OCI-LY1 (cell line): ENCODE measurements around the gene PRRC2A.

Source experiments
- H2AFZ ChIP-seq: fragments of 200-600 bp; sonication (generic), shearing (Covaris generic); 2 replicates; pipeline ENCODE4 v1.6.0; 2014; ENCODE audit warnings: antibody characterized with exemption, mild to moderate bottlenecking, low read length
- H3F3A ChIP-seq: fragments of 200-600 bp; sonication (generic), shearing (Covaris generic); 2 replicates; pipeline ENCODE4 v1.6.0; 2014; ENCODE audit warnings: mild to moderate bottlenecking, antibody characterized with exemption, low read length, moderate library complexity; ENCODE audit not compliant: insufficient read depth
- H3K27ac ChIP-seq: fragments of 200-600 bp; sonication (generic); 2 replicates; pipeline ENCODE4 v1.5.1; 2014; ENCODE audit warnings: low read length, mixed run types, mild to moderate bottlenecking, low read depth; ENCODE audit not compliant: poor library complexity, severe bottlenecking
- H3K27me3 ChIP-seq: fragments of 200-600 bp; sonication (generic); 2 replicates; pipeline ENCODE4 v1.6.0; 2014; ENCODE audit warnings: antibody characterized with exemption, mild to moderate bottlenecking, low read length, moderate library complexity; ENCODE audit not compliant: insufficient read depth
- H3K36me3 ChIP-seq: fragments of 200-600 bp; sonication (generic); 2 replicates; pipeline ENCODE4 v1.6.1; 2014; ENCODE audit warnings: mild to moderate bottlenecking, antibody characterized with exemption, low read length, moderate library complexity, mixed read lengths; ENCODE audit not compliant: insufficient read depth
- H3K4me1 ChIP-seq: fragments of 200-600 bp; sonication (generic); 2 replicates; pipeline ENCODE4 v1.5.1; 2014; ENCODE audit warnings: mild to moderate bottlenecking, low read length, moderate library complexity; ENCODE audit not compliant: insufficient read depth, severe bottlenecking
- H3K4me2 ChIP-seq: fragments of 200-600 bp; sonication (generic), shearing (Covaris generic); 2 replicates; pipeline ENCODE4 v1.6.1; 2014; ENCODE audit warnings: low read length
- H3K4me3 ChIP-seq: fragments of 200-600 bp; sonication (generic); 2 replicates; pipeline ENCODE4 v1.5.1; 2014; ENCODE audit warnings: low read length, low read depth, mild to moderate bottlenecking, mixed read lengths; ENCODE audit not compliant: poor library complexity, severe bottlenecking
- H3K79me2 ChIP-seq: fragments of 200-600 bp; shearing (Covaris generic); 2 replicates; pipeline ENCODE4 v1.6.1; 2016; ENCODE audit warnings: mixed run types, low read length, mixed read lengths; ENCODE audit not compliant: insufficient read depth
- H3K9ac ChIP-seq: fragments of 200-600 bp; sonication (generic), shearing (Covaris generic); 2 replicates; pipeline ENCODE4 v1.6.1; 2014; ENCODE audit warnings: mild to moderate bottlenecking, low read length, mixed read lengths
- H3K9me2 ChIP-seq: fragments of 200-600 bp; sonication (generic), shearing (Covaris generic); 2 replicates; pipeline ENCODE4 v1.6.1; 2014; ENCODE audit warnings: low read depth, mild to moderate bottlenecking, low read length, mixed read lengths
- H3K9me3 ChIP-seq: fragments of 200-600 bp; shearing (Covaris generic); 2 replicates; pipeline ENCODE4 v1.6.1; 2014; ENCODE audit warnings: low read length, mixed read lengths
- H4K20me1 ChIP-seq: fragments of 200-600 bp; sonication (generic), shearing (Covaris generic); 2 replicates; pipeline ENCODE4 v1.6.0; 2016; ENCODE audit warnings: mild to moderate bottlenecking, low read length; ENCODE audit not compliant: insufficient read depth
- CTCF ChIP-seq: fragments of 200-600 bp; sonication (generic), shearing (Covaris generic); IDR thresholded peaks from 2 replicates; pipeline ENCODE4 v1.5.1; 2017; ENCODE audit warnings: mild to moderate bottlenecking, antibody characterized with exemption, low read length, moderate library complexity, mixed read lengths
- EZH2 ChIP-seq: fragments of 200-600 bp; sonication (generic), shearing (Covaris generic); IDR thresholded peaks from 2 replicates; pipeline ENCODE4 v1.8.0; 2017; ENCODE audit warnings: borderline replicate concordance, mixed run types, mild to moderate bottlenecking, antibody characterized with exemption, low read length, moderate library complexity, mixed read lengths

Gene PRRC2A

DNA sequence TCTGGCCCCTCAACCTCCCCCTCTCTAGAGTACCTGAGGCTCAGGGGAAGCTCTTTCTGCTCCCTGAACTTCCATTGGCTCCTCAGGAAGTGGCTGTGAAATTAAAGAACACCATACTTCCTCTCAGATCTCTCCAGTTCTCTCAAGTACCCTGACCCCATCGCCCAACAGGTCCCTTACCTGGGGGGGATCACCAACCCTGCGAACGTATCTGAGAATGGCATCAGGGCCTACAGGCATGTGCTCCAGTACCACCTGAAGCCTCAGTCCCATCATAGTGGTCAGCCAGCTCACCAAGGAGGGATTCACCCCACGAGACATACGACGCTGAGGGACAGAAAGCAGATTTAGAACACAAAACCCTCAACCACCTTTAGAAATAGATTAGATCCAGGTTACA, 20.1 kb downstream of the PRRC2A start:
- Histone ChIP-seq H3K9ac (no peak overlapping the region), H3K4me2 (no peak overlapping the region), H4K20me1 (no peaks in the 10 kb centered on the region), H3K79me2 (no peaks in the 10 kb centered on the region), H3F3A (peaks cover 4% of the 10 kb centered on the region; the same call in 1 of the 2 replicates), H3K4me1 (no peaks in the 10 kb centered on the region), H3K9me3 (no peaks in the 10 kb centered on the region), H3K27me3 (no peaks in the 10 kb centered on the region), H3K4me3 (no peak overlapping the region), H3K9me2 (no peaks in the 10 kb centered on the region), H2AFZ (no peak overlapping the region), H3K36me3 (peaks cover 96% of the 10 kb centered on the region), H3K27ac (no peak overlapping the region)
- TF ChIP-seq CTCF = no peak
- no peak for TF ChIP-seq EZH2

- peaks cover 4% of the 10 kb centered on the region; the same call in 1 of the 2 replicates for H3F3A ChIP-seq
- no peaks in the 10 kb centered on the region for H3K27me3 ChIP-seq
- H2AFZ ChIP-seq = no peak overlapping the region
- no peaks in the 10 kb centered on the region for H3K79me2 ChIP-seq
- H3K9me2 ChIP-seq = no peaks in the 10 kb centered on the region
- no peak overlapping the region for H3K27ac ChIP-seq
- no peaks in the 10 kb centered on the region for H4K20me1 ChIP-seq
- H3K4me2 ChIP-seq = no peak overlapping the region
- no peaks in the 10 kb centered on the region for H3K4me1 ChIP-seq
- H3K4me3 ChIP-seq = no peak overlapping the region
- H3K9me3 ChIP-seq = no peaks in the 10 kb centered on the region
- H3K9ac ChIP-seq = no peak overlapping the region
- TF ChIP-seq CTCF = no peak
- no peak for TF ChIP-seq EZH2
- peaks cover 96% of the 10 kb centered on the region for H3K36me3 ChIP-seq
Measured at GRCh38 chr6:31641370-31641769, 20.9 kb downstream of the PRRC2A start.

DNA sequence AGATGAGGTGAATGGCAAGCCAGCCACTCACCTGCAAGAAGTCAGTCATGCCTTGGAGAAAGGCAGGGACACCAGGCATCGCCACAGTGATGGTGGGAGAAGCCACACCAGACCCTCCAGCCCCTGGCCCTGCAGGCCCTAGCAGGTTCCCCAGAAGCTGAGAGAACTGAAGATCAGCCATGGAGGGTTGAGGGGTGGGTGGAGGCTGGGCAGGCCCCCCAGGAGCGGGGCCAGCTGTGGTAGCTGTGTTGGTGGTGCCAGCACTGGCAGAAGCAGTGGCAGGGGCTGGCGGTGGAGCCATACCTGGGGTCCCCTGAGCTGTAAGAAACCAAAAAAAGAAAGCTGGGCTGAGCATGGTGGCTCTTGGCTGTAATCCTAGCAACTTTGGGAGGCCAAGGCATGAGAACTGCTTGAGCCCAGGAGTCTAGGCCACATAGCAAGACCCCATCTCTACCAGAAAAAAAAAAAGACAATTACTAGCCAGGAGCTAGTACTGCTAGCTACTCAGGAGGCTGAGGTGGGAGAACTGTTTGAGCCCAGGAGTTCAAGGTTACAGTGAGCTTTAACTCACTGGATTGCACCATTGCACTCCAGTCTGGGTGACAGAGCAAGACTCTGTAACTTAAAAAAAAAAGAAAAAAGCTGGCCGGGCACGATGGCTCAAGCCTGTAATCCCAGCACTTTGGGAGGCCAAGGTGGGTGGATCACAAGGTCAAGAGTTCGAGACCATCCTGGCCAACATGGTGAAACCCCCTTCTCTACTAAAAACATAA, 22.5 kb downstream of the PRRC2A start:
- no peaks in the 10 kb centered on the region for H3K9me3 ChIP-seq
- H3K9me2 ChIP-seq = no peaks in the 10 kb centered on the region
- no peaks in the 10 kb centered on the region for H3K27me3 ChIP-seq
- no peak overlapping the region for H3K9ac ChIP-seq
- H3K4me2 ChIP-seq = no peak overlapping the region
- H2AFZ ChIP-seq = no peak overlapping the region
- no peaks in the 10 kb centered on the region for H3F3A ChIP-seq
- no peaks in the 10 kb centered on the region for H3K79me2 ChIP-seq
- peaks cover 93% of the 10 kb centered on the region for H3K36me3 ChIP-seq
- H3K27ac ChIP-seq = no peak overlapping the region
- TF ChIP-seq CTCF (no peak), EZH2 (no peak)
- H3K4me3 ChIP-seq = no peak overlapping the region
- H3K4me1 ChIP-seq = no peaks in the 10 kb centered on the region
- no peaks in the 10 kb centered on the region for H4K20me1 ChIP-seq
